SIG-M5 treated with dmso at 0.1 percent for 504 hours (cell line): Measurements from ENCODE around the gene CMTM7.

Source experiments
- DNase-seq: peaks from one replicate; lab custom pipeline; 2025; ENCODE audit not compliant: unreplicated experiment; lab: John Stamatoyannopoulos, UW

CMTM7 gene

GRCh38 chr3:32413845-32414521 lies 22.3 kb downstream of the CMTM7 start:
- DNase-seq = no peak

DNA sequence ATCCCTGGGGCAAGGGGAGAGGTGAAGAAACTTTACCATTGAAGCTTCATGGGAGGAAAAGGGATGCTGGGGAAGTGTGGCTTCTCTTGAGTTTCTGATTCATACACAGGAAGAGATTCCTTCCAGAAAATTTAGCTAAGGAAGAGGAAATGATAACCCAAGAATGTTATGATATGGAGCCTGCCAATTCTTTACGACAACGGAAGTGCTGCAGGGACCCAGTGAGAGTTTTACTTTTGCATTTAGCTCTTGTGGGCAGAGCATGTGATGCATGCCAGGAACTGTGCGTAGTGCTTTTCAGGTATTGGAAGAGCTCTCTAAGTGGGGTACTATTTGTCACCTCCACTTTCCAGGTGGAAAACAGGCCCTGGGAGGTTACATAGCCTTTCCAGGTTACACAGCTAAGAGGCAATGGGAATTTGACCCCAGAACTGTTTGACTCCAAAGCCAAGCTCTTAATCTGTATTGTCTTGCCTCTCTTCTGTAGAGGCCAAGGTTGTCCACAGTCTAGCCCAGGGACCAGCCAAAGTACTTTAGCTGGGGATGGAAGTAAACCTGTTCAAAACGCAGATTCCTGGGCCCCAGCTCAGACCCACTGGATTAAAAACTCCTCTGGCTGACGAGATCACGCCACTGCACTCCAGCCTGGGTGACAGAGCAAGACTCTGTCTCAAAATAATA lies 23.0 kb downstream of the CMTM7 start:
- DNase-seq = no peak

DNA sequence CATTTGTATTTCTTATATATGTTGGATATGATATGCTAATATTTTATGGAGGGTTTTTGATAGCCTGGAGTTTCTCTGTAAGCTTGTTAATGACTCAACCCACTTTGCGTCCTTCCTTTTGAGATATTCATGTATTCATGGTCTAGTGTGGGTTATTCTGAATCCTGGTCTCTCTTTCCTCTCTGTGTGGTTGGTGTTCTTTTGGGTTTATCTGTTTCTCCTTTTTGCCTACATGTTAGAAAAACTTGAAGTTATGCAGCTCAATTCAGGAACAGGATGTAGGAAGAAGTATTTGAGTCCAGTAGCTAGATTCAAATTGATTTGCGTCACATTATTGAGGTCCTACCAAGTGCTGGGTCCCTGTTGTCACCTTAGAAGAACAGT lies 28.1 kb downstream of the CMTM7 start:
- DNase-seq = no peak

- DNase-seq = peak; percentile 37
These were observed 28.7 kb downstream of the CMTM7 start for GRCh38 chr3:32420126-32421038.

- no peak for DNase-seq
These were observed 29.5 kb downstream of the CMTM7 start for GRCh38 chr3:32421185-32421584.

DNA sequence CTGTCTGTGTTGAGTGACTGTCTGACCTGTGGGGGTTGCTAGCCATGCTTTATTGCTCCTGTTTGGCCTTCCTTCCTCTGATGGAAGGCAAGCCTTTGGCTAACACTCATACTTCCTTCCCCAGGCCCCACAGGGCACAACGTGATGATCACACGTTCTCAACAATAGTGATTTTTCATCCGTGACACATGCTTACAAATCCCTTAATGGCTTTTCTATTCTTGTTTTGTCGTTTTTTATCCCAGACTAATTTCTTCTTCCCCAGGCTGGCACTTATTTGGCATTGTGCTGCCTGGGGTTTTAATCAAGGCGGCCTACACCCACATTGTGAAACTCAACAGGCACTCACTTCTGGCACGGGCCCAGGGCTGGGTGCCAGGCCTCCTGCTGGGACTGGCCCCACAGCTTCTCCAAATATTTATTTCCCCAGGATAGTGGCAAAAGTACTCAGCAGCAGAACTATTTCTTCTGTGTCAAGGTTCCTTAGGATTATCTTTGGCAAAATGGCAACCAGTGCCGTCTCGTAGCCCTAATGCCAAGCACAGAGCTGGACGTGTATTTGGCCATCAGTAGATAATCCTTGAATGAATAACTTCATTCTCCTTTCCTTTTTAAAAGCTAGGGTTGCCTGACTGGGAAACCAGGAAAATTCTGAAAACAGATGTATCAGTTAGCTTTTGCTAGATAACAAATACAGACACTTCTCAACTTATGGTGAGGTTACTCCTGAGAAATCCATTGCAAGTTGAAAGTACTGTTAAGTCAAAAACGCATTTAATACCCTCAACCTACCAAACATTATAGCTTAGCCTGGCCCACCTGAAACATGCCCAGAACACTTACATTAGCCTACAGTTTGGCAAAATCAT lies 30.6 kb downstream of the CMTM7 start:
- DNase-seq = peak; percentile 45

DNA sequence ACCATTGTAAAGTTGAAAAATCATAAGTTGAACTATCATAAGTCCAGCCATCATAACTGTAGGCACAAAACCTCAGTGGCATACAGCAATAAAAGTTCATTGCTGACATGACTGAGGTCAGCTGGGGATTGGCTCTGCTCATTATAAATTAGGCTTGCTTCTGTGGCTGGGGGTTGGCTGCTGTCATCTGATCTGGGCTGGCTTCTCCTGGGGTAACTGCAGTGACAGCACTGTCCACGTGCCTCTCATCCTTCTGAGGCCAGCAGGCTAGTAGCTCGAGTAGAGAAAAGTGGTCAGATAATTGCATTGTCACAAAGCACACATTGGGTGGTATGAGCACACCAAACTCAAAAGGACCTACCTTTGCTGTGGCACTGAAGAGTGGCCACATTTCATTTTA lies 31.3 kb downstream of the CMTM7 start:
- DNase-seq = no peak

GRCh38 chr3:32423534-32423933 lies 31.9 kb downstream of the CMTM7 start:
- DNase-seq = no peak

DNA sequence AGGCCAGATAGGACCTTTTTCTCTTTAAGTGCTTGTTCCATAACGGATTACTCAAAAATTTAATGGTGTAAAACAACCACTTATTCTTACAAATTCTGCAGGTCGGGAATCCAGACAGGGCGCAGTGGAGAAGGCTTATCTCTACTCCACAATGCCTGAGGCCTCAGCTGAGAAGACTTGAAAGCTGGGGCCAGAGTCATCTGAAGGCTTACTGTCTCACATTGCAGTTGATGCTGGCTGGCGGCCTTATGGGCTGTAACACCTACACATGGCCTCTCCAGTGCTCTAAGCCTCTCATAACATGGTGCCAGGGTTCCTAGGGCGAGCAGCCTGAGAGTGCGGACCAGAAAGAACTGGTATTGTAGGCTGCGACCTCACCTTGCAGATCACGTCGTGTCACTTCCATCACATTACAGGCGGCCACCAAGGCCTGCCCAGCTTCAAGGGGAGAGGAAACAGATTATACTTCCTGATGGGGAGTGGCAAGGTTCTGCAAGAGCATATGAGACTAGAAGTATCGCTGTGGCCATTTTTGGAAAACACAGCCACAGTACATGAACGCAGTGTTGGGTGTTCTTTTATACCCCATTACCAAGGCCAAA lies 32.4 kb downstream of the CMTM7 start:
- no peak for DNase-seq

DNA sequence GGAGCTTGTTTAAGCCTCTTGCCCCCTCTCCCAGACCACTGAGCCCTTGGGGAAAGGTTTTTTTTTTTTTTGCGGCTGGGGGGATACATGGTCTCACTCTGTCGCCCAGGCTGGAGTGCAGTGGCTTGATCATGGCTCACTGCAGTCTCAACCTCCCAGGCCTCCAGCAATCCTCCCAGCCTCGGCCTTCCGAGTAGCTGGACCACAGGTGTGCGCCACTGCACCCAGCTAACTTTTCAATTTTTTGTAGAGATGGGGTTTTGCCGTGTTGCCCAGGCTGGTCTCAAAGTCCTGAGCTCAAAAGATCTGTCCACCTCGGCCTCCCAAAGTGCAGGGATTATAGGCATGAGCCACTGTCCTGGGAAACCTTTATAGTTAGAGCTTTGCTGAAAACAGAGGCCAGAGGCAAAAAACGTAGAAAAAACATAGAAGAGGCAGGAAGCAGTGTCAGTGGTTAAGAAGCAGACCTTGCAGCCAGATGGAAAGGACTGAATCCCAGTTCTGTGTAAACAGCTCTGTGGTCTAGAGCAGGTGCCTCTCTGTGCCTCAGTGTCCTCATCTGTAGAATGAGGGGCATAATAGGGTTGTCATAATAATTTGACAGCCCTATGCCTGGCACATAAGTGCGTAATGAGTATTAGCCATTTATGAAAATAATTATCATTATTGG lies 33.1 kb downstream of the CMTM7 start:
- DNase-seq = no peak

GRCh38 chr3:32428092-32429068 lies 36.7 kb downstream of the CMTM7 start:
- peak; percentile 5 for DNase-seq

GRCh38 chr3:32430900-32431299 lies 39.2 kb downstream of the CMTM7 start:
- no peak for DNase-seq

DNA sequence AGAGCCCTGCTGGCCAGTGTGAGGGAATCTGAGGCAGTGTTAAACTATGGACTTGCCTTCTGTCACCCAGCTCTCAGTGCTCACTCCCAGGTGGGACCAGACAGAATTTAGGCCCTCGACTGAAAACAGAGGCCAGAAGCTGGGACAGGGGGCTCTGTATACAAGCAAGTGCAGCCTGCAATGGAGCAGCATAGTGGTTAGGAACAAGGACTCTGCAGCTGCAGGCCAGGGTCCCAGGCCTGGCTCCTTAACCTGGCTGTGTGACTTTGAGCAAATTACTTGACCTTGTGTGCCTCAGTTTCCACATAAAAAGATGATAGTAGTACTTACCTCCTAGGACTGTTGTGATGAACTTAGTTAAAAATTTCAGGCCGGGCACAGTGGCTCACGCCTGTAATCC lies 39.8 kb downstream of the CMTM7 start:
- no peak for DNase-seq

GRCh38 chr3:32432045-32432710 lies 40.5 kb downstream of the CMTM7 start:
- no peak for DNase-seq

GRCh38 chr3:32432711-32433530 lies 41.3 kb downstream of the CMTM7 start:
- DNase-seq = peak; percentile 54

DNA sequence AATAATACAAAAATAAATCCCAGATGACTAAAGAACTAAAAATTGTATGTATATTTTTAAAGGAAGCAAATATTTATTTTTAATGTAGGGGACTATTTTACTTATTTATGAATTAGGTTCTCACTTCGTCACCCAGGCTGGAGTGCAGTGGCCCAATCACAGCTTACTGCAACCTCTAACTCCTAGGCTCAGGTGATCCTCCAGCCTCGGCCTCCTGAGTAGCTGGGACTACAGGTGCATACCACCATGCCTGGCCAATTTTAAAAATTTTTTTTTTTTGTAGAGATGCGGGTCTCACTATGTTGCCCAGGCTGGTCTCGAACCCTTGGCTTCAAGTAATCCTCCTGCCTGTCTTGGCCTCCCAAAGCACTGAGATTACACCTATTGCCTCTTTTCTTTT lies 42.6 kb downstream of the CMTM7 start:
- no peak for DNase-seq
